Ishikawa (cell line): Measurements from ENCODE around the gene ANTXR1.

ENCODE experiments used
- CEBPB ChIP-seq: IDR thresholded peaks from 2 replicates; pipeline ENCODE4 v1.6.1; 2012
- CREB1 ChIP-seq: IDR thresholded peaks from 2 replicates; pipeline ENCODE4 v1.6.1; 2012; ENCODE audit warnings: low read depth
- EGR1 ChIP-seq: IDR thresholded peaks from 2 replicates; pipeline ENCODE4 v1.6.1; 2012
- EP300 ChIP-seq: IDR thresholded peaks from 2 replicates; pipeline ENCODE4 v1.6.1; 2012; ENCODE audit warnings: borderline replicate concordance
- FOXM1 ChIP-seq: IDR thresholded peaks from 2 replicates; pipeline ENCODE4 v1.6.1; 2012; ENCODE audit warnings: low read depth, borderline replicate concordance
- MAX ChIP-seq: IDR thresholded peaks from 2 replicates; pipeline ENCODE4 v1.6.1; 2012
- NFIC ChIP-seq: IDR thresholded peaks from 2 replicates; pipeline ENCODE4 v1.6.1; 2012
- RAD21 ChIP-seq: IDR thresholded peaks from 2 replicates; pipeline ENCODE4 v1.6.1; 2012; ENCODE audit warnings: low read depth
- REST ChIP-seq: IDR thresholded peaks from 2 replicates; pipeline ENCODE4 v1.6.1; 2012; ENCODE audit warnings: low read depth, mild to moderate bottlenecking
- TAF1 ChIP-seq: IDR thresholded peaks from 2 replicates; pipeline ENCODE4 v1.6.1; 2012; ENCODE audit warnings: low read depth, mild to moderate bottlenecking
- TCF12 ChIP-seq: IDR thresholded peaks from 2 replicates; pipeline ENCODE4 v1.6.1; 2012; ENCODE audit warnings: low read depth
- TEAD4 ChIP-seq: IDR thresholded peaks from 2 replicates; pipeline ENCODE4 v1.6.1; 2012
- USF1 ChIP-seq: IDR thresholded peaks from 2 replicates; pipeline ENCODE4 v1.6.1; 2012
- YY1 ChIP-seq: IDR thresholded peaks from 2 replicates; pipeline ENCODE4 v1.6.1; 2012; ENCODE audit warnings: low read depth
- ZBTB7A ChIP-seq: IDR thresholded peaks from 2 replicates; pipeline ENCODE4 v1.6.1; 2012; ENCODE audit warnings: low read depth

The ANTXR1 gene

GRCh38 chr2:69224512-69224837 lies 211.5 kb downstream of the ANTXR1 start:
- TF ChIP-seq EGR1 (no peak), TCF12 (no peak), RAD21 (no peak), EP300 (no peak), USF1 (no peak), MAX (no peak), REST (no peak), TAF1 (no peak), YY1 (no peak), ZBTB7A (no peak), TEAD4 (no peak), FOXM1 (no peak), CEBPB (no peak)

- TF ChIP-seq CEBPB = no peak
- no peak for TF ChIP-seq USF1
- TF ChIP-seq MAX = no peak
These were observed 213.0 kb downstream of the ANTXR1 start for GRCh38 chr2:69225933-69226332.

- TF ChIP-seq USF1 = no peak
- TF ChIP-seq TAF1 = no peak
- no peak for TF ChIP-seq REST
- no peak for TF ChIP-seq MAX
- TF ChIP-seq YY1 = no peak
- TF ChIP-seq CREB1 = no peak
- TF ChIP-seq EP300 = no peak
- no peak for TF ChIP-seq ZBTB7A
- TF ChIP-seq CEBPB = no peak
- TF ChIP-seq NFIC = no peak
- no peak for TF ChIP-seq TEAD4
These were observed 213.9 kb downstream of the ANTXR1 start for GRCh38 chr2:69226903-69227302.

- TF ChIP-seq RAD21 = no peak
- no peak for TF ChIP-seq CEBPB
- no peak for TF ChIP-seq TEAD4
- TF ChIP-seq FOXM1 = no peak
- TF ChIP-seq ZBTB7A = no peak
- peak; percentile 67 for TF ChIP-seq USF1
These were observed 214.7 kb downstream of the ANTXR1 start for GRCh38 chr2:69227716-69228115.

- no peak for TF ChIP-seq TCF12
- no peak for TF ChIP-seq CEBPB
These were observed 218.8 kb downstream of the ANTXR1 start for GRCh38 chr2:69231612-69232277.

- TF ChIP-seq FOXM1 (no peak), EP300 (no peak)
These were observed 224.2 kb downstream of the ANTXR1 start for GRCh38 chr2:69237070-69237670.
